A673 (cell line): ENCODE results near the gene POSTN. TPM values are rescaled to one million over a fixed set of nuclear protein-coding genes. Genes with fewer than 3 reads are reported as not detected.

Experiments used
- BruUV-seq: library from RNA; stranded (reverse); fragments of 400-500 nt; replicated peaks from 2 replicates; lab custom pipeline; 2021; lab: Mats Ljungman, UMichigan
- CTCF ChIA-PET: fragments of 300-600 bp; sonication (Branson Sonifier 250); formaldehyde crosslinking; loops from one replicate; lab custom pipeline; 2022; ENCODE audit warnings: antibody characterized with exemption; lab: Charles Lee
- POLR2A ChIA-PET: fragments of 300-600 bp; sonication (Branson Sonifier 250); formaldehyde crosslinking; loops from one replicate; lab custom pipeline; 2022; ENCODE audit warnings: antibody characterized with exemption; ENCODE audit not compliant: low non-redundant PET; lab: Charles Lee
- DNase-seq: peaks from one replicate; pipeline ENCODE4 v3.0.0-alpha.2; 2015; ENCODE audit warnings: low spot score
- H3K27ac ChIP-seq: fragments of 200-600 bp; sonication (generic); 2 replicates; pipeline ENCODE4 v1.5.1; 2016; ENCODE audit warnings: mixed run types, low read depth, mild to moderate bottlenecking, mixed read lengths, antibody characterized with exemption, low read length; ENCODE audit not compliant: poor library complexity, severe bottlenecking
- H3K27me3 ChIP-seq: fragments of 200-600 bp; sonication (generic); replicated peaks from 2 replicates; pipeline ENCODE4 v1.6.1; 2017; ENCODE audit warnings: mixed run types, low read depth, mild to moderate bottlenecking, mixed read lengths, antibody characterized with exemption, low read length; ENCODE audit not compliant: insufficient read depth, poor library complexity
- H3K36me3 ChIP-seq: fragments of 200-600 bp; sonication (generic); 2 replicates; pipeline ENCODE4 v1.6.1; 2016; ENCODE audit warnings: mixed run types, mild to moderate bottlenecking, mixed read lengths, antibody characterized with exemption, low read length; ENCODE audit not compliant: insufficient read depth, poor library complexity, severe bottlenecking
- H3K4me1 ChIP-seq: fragments of 200-600 bp; sonication (generic); 2 replicates; pipeline ENCODE4 v1.6.1; 2017; ENCODE audit warnings: mixed run types, mild to moderate bottlenecking, mixed read lengths, antibody characterized with exemption, low read length; ENCODE audit not compliant: insufficient read depth, poor library complexity, severe bottlenecking
- H3K4me3 ChIP-seq: fragments of 200-600 bp; sonication (generic); 2 replicates; pipeline ENCODE4 v1.5.1; 2016; ENCODE audit warnings: low read depth, mixed run types, mild to moderate bottlenecking, mixed read lengths, low read length; ENCODE audit not compliant: poor library complexity, severe bottlenecking
- H3K9me3 ChIP-seq: fragments of 200-600 bp; sonication (generic); 2 replicates; pipeline ENCODE4 v1.6.1; 2016; ENCODE audit warnings: mixed run types, low read depth, mild to moderate bottlenecking, mixed read lengths, antibody characterized with exemption, low read length; ENCODE audit not compliant: poor library complexity, severe bottlenecking
- EZH2 ChIP-seq: fragments of 200-600 bp; sonication (generic); IDR thresholded peaks from 2 replicates; pipeline ENCODE4 v1.6.1; 2017; ENCODE audit warnings: borderline replicate concordance, low read depth, mild to moderate bottlenecking, mixed read lengths, antibody characterized with exemption, low read length; ENCODE audit not compliant: poor library complexity, severe bottlenecking
- intact Hi-C: fragments of 100-400 bp; cut with micrococcal nuclease; formaldehyde crosslinking; loops from one replicate; pipeline ENCODE4 v1.10.0; 2022; ENCODE audit not compliant: unreplicated experiment
- total RNA-seq: library from RNA; stranded (reverse); gene quantifications from 2 replicates; pipeline ENCODE4 v1.2.3, GENCODE V29; 2021
- TF ChIP-seq, protein P1 (sequence below): fragments of 300-800, 200-600 bp; sonication (generic); conservative IDR thresholded peaks from 2 replicates; pipeline ENCODE4 v1.5.1; 2017; ENCODE audit warnings: low read depth, mild to moderate bottlenecking, antibody characterized with exemption, low read length, moderate library complexity, mixed read lengths

Gene POSTN
- total RNA-seq, 1 experiment from 2014 or later: 1.8 TPM

DNA sequence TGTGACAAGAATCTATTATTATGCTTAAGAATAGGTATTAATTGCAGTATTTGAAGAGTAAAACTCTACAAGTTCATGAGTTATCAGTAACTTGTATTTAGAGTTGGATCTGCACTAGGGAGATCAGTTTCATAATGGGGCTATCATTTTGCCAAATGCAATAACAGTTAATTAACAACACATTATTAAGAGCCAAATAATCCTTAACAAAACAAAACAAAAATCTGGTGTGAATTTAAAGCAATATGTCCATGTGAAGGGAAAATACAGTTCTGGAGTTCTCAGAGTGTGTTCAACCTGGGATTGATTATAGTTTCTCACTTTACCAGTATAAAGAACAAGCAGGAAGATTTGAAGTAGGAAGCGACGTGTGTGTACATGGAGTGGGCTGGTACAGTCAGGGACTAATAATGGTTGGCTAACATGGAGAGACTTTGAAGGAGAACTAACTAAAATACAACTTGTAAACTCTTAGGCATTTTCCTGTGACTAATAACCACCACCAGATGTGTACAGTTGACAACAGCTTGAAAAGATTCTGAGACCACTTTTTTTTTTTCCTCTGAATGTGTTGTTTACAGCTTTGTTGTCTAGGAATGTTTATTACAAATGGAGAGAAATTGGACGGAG is 58.5 kb downstream of the POSTN start:
- no peak for TF ChIP-seq EZH2
- TF ChIP-seq, protein P1, sequence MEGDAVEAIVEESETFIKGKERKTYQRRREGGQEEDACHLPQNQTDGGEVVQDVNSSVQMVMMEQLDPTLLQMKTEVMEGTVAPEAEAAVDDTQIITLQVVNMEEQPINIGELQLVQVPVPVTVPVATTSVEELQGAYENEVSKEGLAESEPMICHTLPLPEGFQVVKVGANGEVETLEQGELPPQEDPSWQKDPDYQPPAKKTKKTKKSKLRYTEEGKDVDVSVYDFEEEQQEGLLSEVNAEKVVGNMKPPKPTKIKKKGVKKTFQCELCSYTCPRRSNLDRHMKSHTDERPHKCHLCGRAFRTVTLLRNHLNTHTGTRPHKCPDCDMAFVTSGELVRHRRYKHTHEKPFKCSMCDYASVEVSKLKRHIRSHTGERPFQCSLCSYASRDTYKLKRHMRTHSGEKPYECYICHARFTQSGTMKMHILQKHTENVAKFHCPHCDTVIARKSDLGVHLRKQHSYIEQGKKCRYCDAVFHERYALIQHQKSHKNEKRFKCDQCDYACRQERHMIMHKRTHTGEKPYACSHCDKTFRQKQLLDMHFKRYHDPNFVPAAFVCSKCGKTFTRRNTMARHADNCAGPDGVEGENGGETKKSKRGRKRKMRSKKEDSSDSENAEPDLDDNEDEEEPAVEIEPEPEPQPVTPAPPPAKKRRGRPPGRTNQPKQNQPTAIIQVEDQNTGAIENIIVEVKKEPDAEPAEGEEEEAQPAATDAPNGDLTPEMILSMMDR: no peak
- Histone ChIP-seq H3K9me3 (no peaks in the 10 kb centered on the region), H3K27ac (no peak overlapping the region), H3K4me3 (no peak overlapping the region), H3K36me3 (no peaks in the 10 kb centered on the region), H3K4me1 (no peaks in the 10 kb centered on the region), H3K27me3 (no peaks in the 10 kb centered on the region)
- POLR2A ChIA-PET: no interaction called here
- DNase-seq: no peak
- intact Hi-C loops: no loop called here
- BruUV-seq: no TSS peak
- CTCF ChIA-PET: no interaction called here

DNA sequence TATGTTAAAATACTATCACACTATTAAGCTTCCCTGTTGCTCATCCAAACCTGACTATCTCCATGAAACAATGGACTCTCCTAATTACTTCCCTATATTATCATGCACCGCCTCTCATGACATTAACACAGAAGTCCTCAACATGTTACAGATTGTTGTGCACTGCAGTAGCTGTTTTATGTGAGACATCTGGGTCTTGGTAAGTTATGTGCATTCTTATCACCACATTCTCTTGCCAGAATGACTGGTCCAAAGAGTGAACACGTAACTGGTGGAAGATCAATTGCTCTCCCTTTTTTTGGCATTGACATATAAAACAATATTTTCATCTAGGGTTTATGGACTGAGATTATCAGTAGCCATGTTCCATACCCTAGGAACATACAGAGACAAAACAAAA is 59.4 kb downstream of the POSTN start:
- CTCF ChIA-PET: no interaction called here
- POLR2A ChIA-PET: no interaction called here
- no peaks in the 10 kb centered on the region for H3K36me3 ChIP-seq
- intact Hi-C loops: no loop called here
- H3K4me3 ChIP-seq: no peak overlapping the region
- no TSS peak for BruUV-seq
- no peaks in the 10 kb centered on the region for H3K27me3 ChIP-seq
- H3K9me3 ChIP-seq: no peaks in the 10 kb centered on the region
- DNase-seq: no peak
- no peak overlapping the region for H3K27ac ChIP-seq
- H3K4me1 ChIP-seq: no peaks in the 10 kb centered on the region
- TF ChIP-seq, protein P1: no peak
- TF ChIP-seq EZH2: no peak

DNA sequence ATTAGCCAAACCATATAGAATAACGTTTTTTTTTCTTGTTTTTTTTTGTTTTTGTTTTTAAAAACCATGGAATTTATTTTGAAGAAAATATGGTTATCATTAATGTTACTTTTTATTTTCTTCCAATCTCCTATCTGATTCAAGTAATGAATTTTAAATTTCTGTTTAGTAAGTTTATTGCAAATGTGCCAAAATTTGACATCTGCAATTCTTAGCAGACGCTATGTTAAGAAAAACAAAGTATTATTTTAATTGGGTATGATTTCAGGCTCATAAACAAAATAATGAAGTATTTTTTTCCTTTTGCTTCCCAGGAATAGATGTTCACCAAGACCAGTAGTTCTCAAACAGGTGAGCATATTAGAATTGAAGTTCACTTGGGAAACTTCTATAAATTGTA is 63.1 kb downstream of the POSTN start:
- H3K27ac ChIP-seq: no peak overlapping the region
- no peak overlapping the region for H3K4me3 ChIP-seq
- no TSS peak for BruUV-seq
- no peak for DNase-seq
- intact Hi-C loops: no loop called here
- TF ChIP-seq, protein P1: no peak
- no peak for TF ChIP-seq EZH2
- POLR2A ChIA-PET: no interaction called here
- H3K36me3 ChIP-seq: no peaks in the 10 kb centered on the region
- peaks cover 8% of the 10 kb centered on the region for H3K9me3 ChIP-seq
- no peaks in the 10 kb centered on the region for H3K27me3 ChIP-seq
- H3K4me1 ChIP-seq: no peaks in the 10 kb centered on the region
- CTCF ChIA-PET: no interaction called here
